ENCODE data around the gene TMEM163.
"Not testable (repeated sequence)": the region's sequence is repeated elsewhere in the genome, so short reads cannot be mapped to it uniquely, and the experiment has no call there.

The TMEM163 gene

GRCh38 chr2:134609924-134610513 is 108.8 kb downstream of the TMEM163 start:
- no peak for DNase-seq

- no peak for DNase-seq
Observed at GRCh38 chr2:134603966-134604365, 114.8 kb downstream of the TMEM163 start.

- DNase-seq: no peak
Observed at GRCh38 chr2:134602666-134603065, 116.1 kb downstream of the TMEM163 start.

GRCh38 chr2:134601264-134601663 is 117.5 kb downstream of the TMEM163 start:
- DNase-seq: no peak

GRCh38 chr2:134600208-134600607 is 118.6 kb downstream of the TMEM163 start:
- no peak for DNase-seq

GRCh38 chr2:134599236-134599635 is 119.6 kb downstream of the TMEM163 start:
- no peak for DNase-seq

- no peak for DNase-seq
Observed at GRCh38 chr2:134594399-134594798, 124.4 kb downstream of the TMEM163 start.

GRCh38 chr2:134593519-134593918 is 125.3 kb downstream of the TMEM163 start:
- DNase-seq: no peak

GRCh38 chr2:134592377-134592776 is 126.4 kb downstream of the TMEM163 start:
- DNase-seq: no peak

GRCh38 chr2:134591526-134591925 is 127.3 kb downstream of the TMEM163 start:
- no peak for DNase-seq

GRCh38 chr2:134590679-134591078 is 128.1 kb downstream of the TMEM163 start:
- DNase-seq: no peak

GRCh38 chr2:134589171-134590083 is 129.4 kb downstream of the TMEM163 start:
- not testable (repeated sequence) for DNase-seq

GRCh38 chr2:134588556-134588955 is 130.2 kb downstream of the TMEM163 start:
- no peak for DNase-seq

GRCh38 chr2:134586326-134586965 is 132.4 kb downstream of the TMEM163 start:
- no peak for DNase-seq

- no peak for DNase-seq
Observed at GRCh38 chr2:134583997-134584520, 134.7 kb downstream of the TMEM163 start.

- DNase-seq: no peak
Observed at GRCh38 chr2:134583462-134583861, 135.3 kb downstream of the TMEM163 start.

- no peak for DNase-seq
Observed at GRCh38 chr2:134582547-134582899, 136.3 kb downstream of the TMEM163 start.

GRCh38 chr2:134581877-134582546 is 136.8 kb downstream of the TMEM163 start:
- DNase-seq: no peak

GRCh38 chr2:134578316-134578715 is 140.5 kb downstream of the TMEM163 start:
- DNase-seq: no peak

GRCh38 chr2:134576478-134576877 is 142.3 kb downstream of the TMEM163 start:
- no peak for DNase-seq

GRCh38 chr2:134575888-134576287 is 142.9 kb downstream of the TMEM163 start:
- no peak for DNase-seq

- no peak for DNase-seq
Observed at GRCh38 chr2:134574611-134575330, 144.0 kb downstream of the TMEM163 start.
